Stimulated activated CD8-positive, alpha-beta memory T cell treated with anti-CD3 and anti-CD28 coated beads, Interleukin-7, amount 100 ng/mL, for 4 hours (primary cell): ENCODE measurements around the gene RASD1.

ENCODE experiments used
- DNase-seq, 2 donors: peaks; one replicate each; pipeline ENCODE4 v3.0.0-alpha.2; 2020; ENCODE audit warnings: low read depth in 2 of 2

The RASD1 gene

DNA sequence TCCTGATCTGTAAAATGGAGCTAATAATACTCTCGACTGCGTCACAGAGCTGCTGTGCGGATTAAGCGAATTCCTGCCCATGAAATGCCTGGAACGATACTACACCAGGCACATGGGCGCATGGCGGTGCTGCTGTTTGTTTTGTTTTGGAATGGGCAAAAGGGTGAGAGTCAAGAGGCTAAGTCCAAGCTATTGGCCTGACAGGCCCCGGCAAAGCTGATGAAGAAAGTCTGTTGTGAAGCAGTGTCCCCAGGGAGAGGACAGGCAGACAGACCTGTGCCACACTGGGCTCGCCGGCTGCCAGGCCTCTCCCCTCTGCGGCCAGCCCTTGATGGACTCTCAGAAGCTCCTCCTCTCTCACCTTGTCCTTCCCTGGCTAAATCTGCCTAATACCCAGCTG, 31.3 kb upstream of the RASD1 start:
- no peak for DNase-seq

DNA sequence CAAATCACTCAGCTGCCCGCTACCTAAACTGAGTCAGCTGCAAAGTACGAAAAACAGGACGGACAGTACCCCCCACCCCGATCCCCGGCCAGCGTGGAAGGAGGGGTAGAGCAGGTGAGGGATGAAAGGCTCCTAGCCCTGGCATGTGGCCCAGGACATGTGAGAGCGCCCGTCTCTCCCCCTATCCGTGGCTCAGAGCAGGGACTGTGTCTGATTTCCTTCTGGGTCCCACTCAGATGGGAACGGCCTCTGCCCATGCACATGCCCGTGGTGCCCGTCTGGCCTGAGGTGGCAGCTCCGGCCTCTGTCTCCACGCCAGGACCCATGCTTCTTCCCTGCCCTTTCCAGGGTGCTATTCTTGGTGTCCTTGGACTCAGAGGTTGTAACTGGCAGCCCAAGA, 30.2 kb upstream of the RASD1 start:
- no peak for DNase-seq

DNA sequence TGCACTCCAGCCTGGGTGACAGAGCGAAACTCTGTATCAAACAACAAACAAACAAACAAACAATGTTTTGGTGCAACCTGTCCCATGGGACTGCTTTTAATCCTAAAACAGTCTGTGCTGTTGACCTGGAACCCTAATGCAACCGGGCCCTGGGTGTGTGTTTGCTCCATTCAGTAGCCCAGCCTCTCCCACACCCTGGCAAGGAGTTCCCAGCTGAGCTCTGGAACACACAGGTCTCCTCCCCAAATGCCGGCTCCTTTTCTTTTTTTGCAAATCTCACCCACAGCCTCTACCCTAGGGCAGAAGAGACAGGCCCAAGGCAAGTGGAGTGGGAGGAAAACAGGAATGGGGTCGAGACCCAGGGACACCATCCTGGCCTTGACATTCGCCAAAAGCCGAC, 29.8 kb upstream of the RASD1 start:
- DNase-seq: no peak

DNA sequence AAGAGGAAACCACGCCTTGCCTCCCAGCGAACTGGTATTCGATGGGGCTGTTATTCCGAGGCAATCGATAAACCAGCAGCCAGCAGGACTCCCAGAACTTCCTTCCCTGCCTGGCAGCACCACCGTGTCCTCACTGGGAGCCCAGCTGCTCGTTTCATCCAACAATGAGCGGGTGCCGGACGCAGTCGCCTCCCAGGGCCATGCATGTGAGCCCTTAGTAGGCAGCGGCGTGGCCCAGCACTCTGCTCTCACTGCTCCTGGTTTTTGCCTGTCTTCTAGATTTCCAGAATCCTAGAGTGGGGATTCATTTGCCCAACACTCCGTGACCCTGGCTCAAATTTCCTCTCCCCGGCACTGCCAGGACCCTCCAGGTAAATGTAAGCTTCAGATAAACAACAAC, 29.1 kb upstream of the RASD1 start:
- DNase-seq: no peak

DNA sequence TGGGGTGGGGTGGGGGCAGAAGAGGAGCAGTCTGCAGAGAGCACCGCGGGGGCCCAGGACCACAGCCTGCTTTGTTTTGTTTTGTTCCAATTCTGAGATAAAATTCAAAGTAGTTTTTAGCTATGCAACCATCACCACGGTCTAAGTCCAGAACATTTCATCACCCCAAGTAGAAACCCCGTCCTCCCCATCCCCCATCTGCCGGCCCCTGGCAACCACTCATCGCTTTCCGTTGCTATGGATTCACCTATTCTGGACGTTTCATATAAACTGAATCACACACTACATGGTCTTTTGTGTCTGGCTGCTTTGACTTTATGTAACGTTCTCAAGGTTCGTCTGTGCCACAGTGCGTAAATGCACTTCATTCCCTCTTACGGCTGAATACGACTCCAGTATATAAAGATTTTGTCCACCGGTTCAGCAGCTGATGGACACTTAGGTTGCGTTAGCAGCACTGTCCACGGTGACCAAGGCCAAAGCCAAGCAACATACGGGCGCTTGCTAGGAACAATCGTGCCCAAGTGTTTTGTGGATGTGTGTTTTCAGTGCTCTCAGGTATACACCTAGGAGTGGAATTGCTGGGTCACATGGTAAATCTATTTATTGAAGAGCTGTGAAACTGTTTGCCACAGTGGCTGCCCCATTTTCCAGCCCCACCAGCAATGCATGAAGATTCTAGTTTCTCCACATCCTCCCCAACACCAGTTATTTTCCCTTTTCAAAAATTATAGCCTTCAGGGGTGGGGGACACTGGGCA, 27.7 kb upstream of the RASD1 start:
- no peak for DNase-seq

DNA sequence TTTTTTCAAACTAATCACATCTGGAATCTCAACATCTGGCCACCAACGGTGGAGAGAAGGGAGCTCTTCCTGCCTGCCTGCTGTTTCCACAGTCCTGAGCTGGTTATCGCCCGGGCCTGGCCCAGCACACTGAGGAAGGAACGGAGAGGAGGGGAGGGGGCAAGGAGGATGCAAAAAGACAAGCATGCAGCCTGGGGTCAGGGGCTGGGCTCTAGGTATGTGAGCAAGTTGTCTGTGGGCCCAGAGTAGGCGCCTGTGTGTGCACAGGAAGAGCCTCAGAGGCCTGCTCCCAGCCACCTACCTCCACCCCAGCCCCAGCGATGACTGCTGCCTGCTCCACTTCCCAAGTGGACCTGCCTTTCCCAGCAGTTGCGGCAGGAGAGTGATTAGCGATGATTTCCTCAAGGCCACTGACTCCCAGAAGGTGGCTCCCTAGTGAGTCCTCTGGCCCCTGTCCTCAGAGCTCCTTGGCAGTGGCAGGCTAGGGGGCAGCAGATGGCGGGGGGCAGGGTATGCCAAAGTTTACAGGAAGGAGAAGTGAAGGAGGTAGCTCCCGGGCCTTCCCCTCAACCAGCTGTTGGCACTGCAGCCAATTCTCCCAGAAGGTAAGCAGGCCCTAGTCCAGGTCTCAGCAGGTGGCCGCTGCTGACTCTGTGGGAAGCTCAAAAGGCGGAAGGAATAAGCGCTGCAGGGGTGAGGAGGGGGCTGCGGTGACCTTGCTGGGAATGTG, 27.0 kb upstream of the RASD1 start:
- no peak for DNase-seq

DNA sequence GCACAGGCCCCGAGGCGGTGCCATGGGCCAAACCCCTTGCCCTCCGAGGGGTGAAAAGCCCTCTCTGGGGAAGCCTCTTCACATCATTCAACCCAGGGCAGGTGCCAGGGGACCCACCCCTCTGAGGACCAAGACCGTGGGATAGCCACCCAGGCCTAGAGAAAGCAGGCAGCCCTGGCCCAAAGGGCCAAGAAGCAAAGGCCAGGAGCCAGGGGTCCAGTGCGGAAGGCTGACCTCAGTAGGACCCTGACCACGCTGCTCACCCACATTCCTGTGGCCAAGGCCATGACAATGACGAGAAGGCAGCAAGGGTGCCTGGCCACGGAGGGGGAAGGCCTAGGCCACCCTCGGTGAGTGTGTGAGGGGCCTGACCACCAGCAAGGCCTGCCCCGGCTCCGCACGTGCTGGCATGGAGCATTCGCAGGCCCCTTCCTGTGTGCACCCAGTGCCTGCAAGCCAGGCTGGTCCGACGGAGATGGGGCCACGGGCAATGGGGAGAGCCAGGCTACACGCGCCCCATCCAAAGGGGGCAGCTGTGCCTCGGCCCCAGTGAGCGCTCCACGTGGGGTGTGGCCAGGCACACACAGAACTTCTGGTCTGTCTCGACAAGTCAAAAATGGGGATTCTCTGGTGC, 24.5 kb upstream of the RASD1 start:
- no peak for DNase-seq

DNA sequence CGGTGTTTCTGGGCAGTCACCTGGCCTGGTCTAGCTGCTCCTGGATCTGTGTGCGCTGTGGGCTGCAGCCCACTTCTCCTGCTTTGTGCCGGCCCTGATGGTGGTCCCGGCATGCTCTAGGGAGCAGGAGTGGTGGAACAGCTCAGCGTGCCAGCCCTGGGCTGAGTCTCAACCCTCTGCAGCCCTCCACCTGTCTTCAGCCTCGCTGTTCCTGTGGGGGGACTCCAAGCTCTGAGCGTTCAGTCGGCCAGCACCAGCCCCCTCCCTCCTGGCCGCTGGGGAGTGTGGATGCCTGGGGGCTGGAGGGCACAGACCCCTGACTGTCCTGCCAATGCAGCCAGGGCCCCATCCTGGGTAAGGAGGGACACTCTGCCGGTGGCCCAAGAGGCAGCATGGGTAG, 23.7 kb upstream of the RASD1 start:
- no peak for DNase-seq

DNA sequence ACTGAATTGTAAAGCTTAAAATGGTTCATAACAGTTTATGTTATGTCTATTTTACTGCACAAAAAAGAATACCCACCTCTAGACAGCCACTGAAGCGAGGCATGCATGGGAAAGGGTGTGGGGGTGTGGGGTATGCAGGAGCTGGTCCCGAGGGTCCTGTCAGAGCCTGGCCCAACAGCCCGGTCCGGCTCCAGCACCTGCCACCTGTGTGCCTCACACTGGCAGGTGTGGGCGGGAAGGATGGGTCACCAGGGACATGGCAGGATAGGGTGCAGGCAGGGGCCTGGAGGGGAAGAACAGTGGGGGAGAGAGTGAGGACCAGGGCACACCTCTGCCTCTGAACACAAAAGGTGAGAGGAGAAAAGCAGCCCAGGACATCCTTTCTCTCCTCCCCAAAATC, 22.8 kb upstream of the RASD1 start:
- DNase-seq: no peak

DNA sequence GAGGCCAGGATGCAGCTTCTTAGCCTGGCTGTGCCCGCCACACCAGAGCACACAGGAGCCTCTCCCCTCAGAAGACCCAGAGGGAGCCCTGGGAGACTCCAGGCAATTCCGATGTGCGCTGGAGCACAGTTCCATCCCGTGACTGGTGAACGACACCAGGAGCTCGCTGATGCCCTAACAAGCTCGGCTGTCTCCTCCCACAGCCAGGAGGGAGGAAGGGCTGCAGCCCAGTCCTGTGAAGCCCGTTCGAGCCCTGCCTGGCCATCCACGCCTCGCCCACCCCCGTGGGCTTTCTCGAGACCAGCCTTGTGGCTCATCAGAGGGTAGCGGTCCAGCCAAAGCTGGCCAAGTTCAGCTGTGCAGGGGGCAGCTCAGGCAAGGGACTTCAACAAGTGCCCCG, 21.8 kb upstream of the RASD1 start:
- DNase-seq: no peak

DNA sequence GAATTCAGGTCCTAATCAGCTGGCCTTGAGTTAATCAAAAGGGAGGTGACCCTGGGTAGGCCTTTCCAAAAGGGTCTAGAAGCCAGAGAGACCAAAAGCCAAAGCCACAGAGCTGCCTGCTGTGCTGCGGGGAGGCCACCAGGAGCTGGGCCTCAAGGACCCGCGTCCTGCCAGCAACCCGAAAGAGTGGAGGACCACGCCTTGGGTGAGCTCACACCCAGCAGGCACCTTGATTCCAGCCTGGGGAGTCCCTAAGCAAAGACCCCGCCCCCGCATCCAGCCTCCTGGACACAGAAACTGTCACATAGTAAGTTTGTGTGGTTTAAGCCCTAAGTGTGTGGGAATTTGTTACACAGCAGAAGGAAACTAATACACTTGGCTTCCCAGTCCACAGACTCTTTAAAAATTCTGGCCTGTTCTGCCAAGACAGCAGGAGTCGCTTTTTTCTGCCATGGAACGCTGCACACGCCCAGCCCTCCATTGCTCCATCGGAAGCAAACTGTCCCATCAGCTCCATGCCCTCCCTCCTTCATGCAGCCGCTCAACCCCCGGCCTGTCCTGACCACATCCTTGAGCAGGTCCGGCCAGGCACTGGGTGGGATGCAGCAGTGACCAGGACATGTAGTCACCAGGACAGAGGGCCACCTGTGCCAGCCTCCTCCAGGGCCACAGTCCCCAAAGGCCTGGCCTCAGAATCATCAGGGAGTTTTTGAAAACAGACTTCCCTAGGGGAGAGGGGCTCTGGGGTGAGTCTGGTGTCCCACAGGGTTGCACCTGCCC, 20.9 kb upstream of the RASD1 start:
- DNase-seq: no peak

DNA sequence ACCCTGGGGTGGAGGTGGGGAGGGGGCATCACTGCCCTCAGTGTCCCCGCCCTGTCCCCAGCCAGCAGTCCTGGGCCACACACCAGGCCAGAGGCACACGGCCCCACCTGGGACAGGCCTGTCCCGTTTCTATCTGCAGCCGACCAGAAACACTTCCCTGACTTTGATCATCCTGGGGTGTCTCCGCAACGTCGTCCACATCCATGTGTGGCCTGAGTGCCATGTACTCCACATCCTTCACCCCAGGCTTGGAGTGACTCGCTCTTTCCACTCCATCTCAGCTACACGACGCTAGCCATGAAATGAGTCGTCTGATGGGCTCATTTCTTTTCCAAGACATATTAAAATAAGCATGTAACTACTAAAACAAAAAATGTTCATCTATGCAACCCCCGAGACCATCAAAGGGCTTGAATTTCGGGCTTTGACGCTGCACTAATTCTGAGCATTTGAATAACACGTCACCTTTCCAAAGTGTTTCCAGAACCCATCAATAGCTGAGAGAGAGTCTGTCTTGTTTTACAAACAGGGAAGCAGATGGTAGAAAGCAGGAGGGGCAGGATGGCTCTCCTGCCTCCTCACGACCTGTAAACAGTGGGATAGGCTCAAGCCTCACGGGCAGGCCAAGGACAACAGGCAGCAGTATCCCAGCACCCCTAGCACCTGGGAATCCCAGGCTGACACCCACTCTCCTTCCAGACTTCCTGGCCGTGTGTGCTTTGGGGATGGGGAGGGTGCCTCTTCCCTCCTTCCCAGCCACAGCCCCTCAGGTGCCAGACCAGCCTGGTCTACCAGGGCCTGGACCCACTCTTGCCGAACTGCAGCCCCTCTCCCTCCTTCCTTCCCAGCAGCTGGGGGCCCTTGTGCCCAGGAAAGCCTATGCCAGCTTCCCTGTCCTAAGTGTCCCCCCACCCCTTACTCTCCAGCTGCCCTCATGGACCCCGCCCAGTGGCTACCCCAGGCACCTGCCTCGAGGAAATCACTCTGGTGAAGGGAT, 20.0 kb upstream of the RASD1 start:
- no peak for DNase-seq

DNA sequence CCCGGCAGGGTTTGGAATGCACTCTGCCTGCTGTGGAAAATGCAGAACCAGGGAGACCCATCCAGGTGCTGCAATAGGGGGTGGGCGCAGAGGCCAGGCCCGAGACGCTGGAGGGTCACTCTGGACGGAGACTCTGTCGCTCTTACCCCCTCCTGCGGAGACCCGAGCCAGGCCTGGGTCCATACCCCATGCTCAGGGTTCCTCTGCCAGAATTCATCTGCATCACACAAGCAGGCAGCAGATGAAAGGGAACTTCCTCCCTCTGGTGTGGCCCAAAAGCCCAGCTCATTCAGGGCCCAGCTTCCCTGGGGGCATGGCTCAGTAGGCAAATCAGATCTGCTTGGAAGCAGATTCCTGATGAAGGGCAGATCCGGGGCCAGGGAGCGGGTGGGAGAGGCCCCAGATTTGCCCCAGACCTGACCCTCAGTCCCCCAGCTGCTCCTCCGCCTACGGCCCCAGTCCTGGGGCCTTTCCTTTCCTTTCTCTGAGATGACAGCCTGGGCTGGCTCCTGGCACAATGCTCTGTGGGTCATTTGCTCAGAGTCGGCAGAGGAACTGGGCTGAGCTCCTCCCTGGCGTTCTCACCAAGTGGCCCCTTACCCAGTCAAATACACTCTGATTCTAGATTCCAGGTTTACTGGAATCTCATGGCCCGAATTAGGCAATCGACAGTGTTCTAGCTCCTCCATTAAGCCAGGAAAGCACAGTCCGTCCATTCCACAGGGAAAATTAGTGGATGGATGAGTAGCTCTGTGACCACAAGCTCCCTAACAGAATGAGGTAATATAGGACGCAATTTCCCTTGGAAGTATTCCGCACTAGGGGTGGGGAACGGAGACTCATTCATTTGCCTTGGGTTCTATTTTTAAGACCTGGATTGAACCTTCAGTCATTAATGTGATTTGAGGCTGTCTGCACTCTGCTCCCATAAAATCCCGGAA, 19.1 kb upstream of the RASD1 start:
- DNase-seq: no peak

DNA sequence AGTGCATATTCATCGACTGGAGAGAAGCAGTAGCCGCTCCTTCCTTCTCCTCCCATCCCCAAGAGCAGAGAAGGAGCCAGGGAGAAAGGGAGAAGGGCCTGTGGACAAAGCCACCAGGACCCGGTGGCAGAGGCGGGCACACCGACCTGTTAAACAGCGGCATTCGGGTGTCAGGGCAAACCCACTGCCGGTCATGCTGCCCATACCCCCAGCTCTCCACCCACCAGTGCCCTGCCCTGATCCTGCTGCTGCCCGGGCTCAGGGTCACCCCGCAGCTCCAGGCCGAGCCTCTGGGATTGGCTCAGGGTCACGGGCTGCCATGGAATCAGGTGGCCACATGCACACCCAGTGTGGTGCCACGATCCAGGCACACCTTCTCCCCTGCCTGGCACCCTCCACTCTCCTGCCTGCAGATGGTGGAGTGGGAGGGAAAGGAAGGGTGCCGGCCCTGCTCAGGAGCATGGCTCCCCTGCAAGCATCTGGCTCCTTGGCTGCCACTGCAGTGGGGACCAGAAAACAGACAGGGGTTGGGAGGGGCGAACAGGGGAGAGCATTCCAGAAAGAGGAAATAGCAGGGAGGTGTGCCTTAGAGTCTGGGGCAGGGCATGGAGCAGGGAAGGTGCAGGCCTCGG, 18.3 kb upstream of the RASD1 start:
- no peak for DNase-seq

DNA sequence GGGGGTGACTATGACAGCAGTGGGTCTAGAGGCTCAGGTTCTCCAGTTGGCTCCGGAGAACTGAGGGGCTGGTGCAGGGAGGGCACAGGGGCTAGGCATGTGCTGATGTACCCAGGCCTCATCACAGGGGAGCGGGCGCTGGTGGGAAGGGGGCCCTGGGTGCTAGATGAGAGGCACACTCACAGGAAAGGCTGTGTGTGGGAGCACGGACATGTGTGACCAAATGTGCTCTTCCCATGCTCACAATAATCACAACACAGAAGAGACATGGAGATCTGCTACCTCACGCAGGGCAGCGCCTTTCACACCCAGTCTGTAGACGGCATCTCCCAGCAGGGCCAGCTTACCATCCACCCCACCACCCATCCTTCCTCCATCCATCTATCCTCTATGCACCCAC, 17.4 kb upstream of the RASD1 start:
- no peak for DNase-seq

DNA sequence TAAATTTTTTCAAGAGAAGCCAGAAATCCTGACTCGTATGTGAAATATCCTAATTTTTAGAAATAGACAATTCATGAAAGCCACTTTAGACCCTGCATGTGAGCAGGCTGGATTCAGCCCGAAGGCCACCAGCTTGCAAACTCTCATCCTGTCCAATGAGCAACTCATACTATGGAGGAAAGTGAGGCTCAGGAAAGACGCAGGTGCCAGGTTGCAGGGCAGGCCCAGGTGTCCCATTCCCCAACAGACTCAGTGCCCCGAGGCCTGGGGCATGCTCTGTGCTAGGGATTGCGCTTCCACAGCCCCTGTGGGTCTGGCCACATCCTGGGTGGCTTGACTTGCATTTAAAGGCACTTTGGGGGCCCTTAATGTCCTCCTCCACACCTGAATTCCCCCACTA, 16.7 kb upstream of the RASD1 start:
- no peak for DNase-seq

DNA sequence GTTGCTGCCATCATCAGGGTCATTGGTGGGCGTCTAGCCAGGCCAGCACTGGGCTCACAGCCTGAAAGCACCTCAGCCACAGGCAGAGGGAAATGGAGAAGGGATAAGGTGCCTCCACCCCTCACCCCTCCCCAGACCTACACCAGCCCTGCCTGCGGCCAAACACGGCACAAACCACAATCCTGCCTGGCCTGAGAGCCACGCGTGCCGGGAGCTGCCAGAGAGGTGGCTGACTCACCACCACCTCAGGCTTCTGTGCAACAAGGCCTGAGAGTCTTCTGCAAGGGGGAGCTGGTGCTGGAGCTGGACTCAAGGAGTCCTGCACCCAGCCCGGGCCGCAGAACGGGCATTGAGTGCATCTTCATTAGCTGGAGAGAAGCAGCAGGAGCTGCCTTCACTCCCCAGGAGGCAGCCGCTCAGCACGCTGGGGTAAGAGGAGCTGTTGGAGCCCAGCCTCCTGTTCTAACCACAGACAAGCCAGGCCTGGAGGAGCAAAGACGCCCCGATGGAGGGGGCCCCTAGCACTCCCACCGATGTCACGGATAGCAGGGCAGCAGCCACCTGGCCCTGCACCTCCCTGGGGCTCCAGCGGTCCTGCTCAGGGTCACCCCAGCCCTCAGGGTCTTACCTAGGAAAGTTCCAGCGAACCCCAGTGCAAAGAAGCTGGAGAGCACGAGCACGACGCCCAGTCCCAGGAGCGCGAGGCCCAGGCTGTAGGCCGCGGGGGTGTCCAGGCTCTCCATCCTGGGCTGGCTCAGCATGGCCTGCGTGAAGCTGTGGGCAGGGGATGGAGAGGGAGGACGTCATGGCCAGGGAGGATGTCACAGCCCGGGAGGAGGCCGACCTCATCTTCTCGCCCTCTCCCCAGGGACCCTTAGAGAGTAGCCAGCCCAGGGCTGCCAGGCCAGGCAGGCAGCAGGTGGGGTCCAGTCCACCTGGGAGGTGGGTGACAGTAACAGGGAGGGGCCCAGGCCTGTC, 16.0 kb upstream of the RASD1 start:
- no peak for DNase-seq

DNA sequence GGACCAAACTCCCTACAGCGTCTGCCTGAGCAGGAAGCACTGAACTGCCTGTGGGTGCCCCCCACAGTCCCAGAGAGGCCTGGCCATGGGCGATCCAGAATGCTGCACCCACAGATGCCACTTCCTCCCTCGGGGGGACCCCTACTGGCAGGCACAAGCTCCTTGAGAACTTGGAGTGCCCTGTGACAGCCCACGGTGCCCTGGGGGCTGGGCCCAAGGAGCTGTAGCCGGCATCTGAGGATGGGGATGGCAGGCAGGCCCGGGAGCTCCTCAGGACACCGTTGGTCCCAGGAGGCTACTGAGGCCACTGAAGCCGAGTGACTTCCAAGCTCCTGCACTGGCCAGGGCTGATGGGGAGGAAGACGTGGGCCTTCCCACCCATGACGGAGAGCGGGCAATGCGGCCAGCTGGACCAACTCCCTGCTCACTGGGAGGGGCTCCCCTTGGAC, 15.1 kb upstream of the RASD1 start:
- no peak for DNase-seq
